ENCODE data around the gene THRB. TPM values are rescaled to one million over a fixed set of nuclear protein-coding genes. Genes with fewer than 3 reads are reported as not detected.

THRB gene
- total RNA-seq, 6 donors from 2014 or later, result 5.5 to 15.2 (median 12.0) TPM

DNA sequence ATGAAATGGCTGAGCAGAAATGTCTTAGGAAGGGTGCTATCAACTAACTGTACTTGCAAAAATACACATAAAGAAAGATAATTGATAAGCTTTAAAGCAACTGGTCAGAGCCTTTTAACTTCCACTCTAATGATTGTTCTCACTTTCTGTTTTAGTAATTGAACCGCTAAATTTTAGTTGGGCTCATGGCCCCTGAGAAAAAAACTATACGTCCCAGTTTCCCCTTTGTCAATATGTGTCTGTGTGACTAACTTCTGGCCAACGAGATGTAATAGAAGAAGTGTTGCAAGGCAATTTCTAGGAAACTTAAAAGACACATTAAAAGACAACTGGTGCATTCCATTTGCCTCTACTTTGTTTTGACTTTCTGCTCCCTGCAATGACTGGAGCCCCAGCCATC lies 325.7 kb downstream of the THRB start:
- WGBS, 2 donors, result 86 to 88% methylated on average over 3 of the region's 3 CpGs
- TF ChIP-seq POLR2AphosphoS5 (IDR thresholded peaks at IDR 0.05), result no peak
- TF ChIP-seq EP300 (IDR thresholded peaks at IDR 0.05), result no peak
- TF ChIP-seq, protein P1, sequence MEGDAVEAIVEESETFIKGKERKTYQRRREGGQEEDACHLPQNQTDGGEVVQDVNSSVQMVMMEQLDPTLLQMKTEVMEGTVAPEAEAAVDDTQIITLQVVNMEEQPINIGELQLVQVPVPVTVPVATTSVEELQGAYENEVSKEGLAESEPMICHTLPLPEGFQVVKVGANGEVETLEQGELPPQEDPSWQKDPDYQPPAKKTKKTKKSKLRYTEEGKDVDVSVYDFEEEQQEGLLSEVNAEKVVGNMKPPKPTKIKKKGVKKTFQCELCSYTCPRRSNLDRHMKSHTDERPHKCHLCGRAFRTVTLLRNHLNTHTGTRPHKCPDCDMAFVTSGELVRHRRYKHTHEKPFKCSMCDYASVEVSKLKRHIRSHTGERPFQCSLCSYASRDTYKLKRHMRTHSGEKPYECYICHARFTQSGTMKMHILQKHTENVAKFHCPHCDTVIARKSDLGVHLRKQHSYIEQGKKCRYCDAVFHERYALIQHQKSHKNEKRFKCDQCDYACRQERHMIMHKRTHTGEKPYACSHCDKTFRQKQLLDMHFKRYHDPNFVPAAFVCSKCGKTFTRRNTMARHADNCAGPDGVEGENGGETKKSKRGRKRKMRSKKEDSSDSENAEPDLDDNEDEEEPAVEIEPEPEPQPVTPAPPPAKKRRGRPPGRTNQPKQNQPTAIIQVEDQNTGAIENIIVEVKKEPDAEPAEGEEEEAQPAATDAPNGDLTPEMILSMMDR (IDR thresholded peaks at IDR 0.05), result no peak
- no peak for TF ChIP-seq POLR2A (IDR thresholded peaks at IDR 0.05)
- no peak for ATAC-seq (ENCODE audit: low FRiP score in 2 of 2)

DNA sequence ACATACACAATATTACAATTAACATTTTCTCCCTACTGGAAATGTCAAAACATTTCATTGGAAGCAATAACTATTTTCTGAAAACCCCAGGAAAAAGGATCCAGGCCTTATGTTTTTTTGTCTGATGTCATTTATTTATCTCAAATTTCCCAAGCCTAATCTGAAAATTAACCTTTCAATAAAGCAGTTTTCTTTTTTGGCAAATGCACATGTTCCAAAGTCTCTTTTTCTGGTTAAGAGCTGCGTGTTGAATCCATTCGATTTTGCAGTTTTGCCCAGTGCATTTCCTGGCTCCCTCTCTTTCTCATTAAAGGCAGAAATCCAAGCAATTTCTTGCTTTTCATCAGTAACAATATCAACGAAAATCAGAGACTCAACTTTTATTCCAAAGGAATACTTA lies 327.2 kb downstream of the THRB start:
- ATAC-seq (ENCODE audit: low FRiP score in 2 of 2), result no peak

More for the DNA sequence above, 325.7 kb downstream of the THRB start:
- Histone ChIP-seq H3K36me3 (no peaks in the 10 kb centered on the region), H3K9me3 (no peaks in the 10 kb centered on the region), H3K4me1 (peaks cover 0 to 5% (median 0%) of the 10 kb centered on the region in 4 donors), H3K27me3 (no peaks in the 10 kb centered on the region), H3K27ac (no peak overlapping the region), H3K4me3 (no peak overlapping the region)
- DNase-seq, result no peak

DNA sequence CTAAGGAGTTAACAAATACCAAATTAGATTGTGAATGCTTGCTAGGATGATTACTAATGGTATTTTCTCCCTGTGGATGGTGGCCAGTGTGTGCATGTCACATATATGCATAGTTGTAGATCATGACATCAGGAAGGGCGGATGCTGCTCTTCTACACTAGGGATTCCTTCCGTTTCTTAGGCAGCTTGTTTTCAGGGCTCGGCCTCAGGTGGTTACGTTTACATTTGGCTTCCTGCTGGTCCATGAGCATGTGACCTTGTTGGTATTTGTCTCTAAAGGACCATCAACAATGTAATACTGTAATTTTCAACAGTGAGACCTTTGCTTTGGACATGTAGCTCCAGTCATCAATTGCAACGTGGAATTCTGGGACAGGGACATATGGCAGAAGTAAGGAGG lies 328.1 kb downstream of the THRB start:
- no peak for TF ChIP-seq POLR2AphosphoS5 (IDR thresholded peaks at IDR 0.05)
- TF ChIP-seq, protein P1 (IDR thresholded peaks at IDR 0.05), result no peak
- no peak for TF ChIP-seq EP300 (IDR thresholded peaks at IDR 0.05)
- TF ChIP-seq POLR2A (IDR thresholded peaks at IDR 0.05), result no peak
- Histone ChIP-seq H3K4me1 (peaks cover 0 to 11% (median 6%) of the 10 kb centered on the region in 4 donors), H3K27ac (no peak overlapping the region), H3K9me3 (no peaks in the 10 kb centered on the region), H3K27me3 (no peaks in the 10 kb centered on the region), H3K36me3 (no peaks in the 10 kb centered on the region), H3K4me3 (no peak overlapping the region)
- DNase-seq (no peak), ATAC-seq (ENCODE audit: low FRiP score in 2 of 2) (no peak)
- WGBS, 2 donors, result 79 to 81% methylated on average over 5 of the region's 5 CpGs

More for the DNA sequence above, 327.2 kb downstream of the THRB start:
- TF ChIP-seq, protein P1 (IDR thresholded peaks at IDR 0.05), result no peak
- TF ChIP-seq EP300 (IDR thresholded peaks at IDR 0.05), result no peak
- no peak for TF ChIP-seq POLR2A (IDR thresholded peaks at IDR 0.05)
- no peak for TF ChIP-seq POLR2AphosphoS5 (IDR thresholded peaks at IDR 0.05)
- WGBS, 2 donors, result 72 to 77% methylated on average over 3 of the region's 3 CpGs
- H3K27ac ChIP-seq, result no peak overlapping the region
- no peaks in the 10 kb centered on the region for H3K27me3 ChIP-seq
- DNase-seq, result no peak
- H3K4me3 ChIP-seq, result no peak overlapping the region
- no peaks in the 10 kb centered on the region for H3K9me3 ChIP-seq
- no peaks in the 10 kb centered on the region for H3K36me3 ChIP-seq
- peaks cover 0 to 6% (median 0%) of the 10 kb centered on the region in 4 donors for H3K4me1 ChIP-seq

DNA sequence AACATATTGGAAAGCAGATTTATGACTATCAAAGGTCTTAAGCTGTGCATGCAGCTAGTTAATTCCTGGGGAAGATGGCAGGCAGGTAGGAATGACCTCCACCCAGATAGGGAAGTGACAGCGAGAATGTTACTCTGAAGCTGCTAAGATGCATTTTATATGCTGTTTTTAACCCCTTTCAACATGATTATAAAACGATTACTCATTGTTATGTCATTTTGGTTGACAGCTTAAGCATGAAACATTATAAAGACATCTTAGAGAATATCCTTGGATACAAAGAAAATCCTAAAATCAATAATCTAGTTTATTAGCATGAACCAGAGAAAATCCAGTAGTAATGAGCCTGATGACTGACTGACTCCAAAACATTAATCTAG lies 329.1 kb downstream of the THRB start:
- 83 to 90% methylated on average over 2 of the region's 2 CpGs for WGBS, 2 donors
- ATAC-seq (ENCODE audit: low FRiP score in 2 of 2), result no peak

More for the DNA sequence above, 329.1 kb downstream of the THRB start:
- DNase-seq, result no peak
- Histone ChIP-seq H3K4me3 (no peak overlapping the region), H3K27me3 (no peaks in the 10 kb centered on the region), H3K4me1 (peaks cover 3 to 11% (median 6%) of the 10 kb centered on the region in 4 donors), H3K27ac (no peak overlapping the region), H3K36me3 (no peaks in the 10 kb centered on the region), H3K9me3 (no peaks in the 10 kb centered on the region)
- no peak for TF ChIP-seq EP300 (IDR thresholded peaks at IDR 0.05)
- TF ChIP-seq POLR2A (IDR thresholded peaks at IDR 0.05), result no peak
- TF ChIP-seq, protein P1 (IDR thresholded peaks at IDR 0.05), result no peak
- no peak for TF ChIP-seq POLR2AphosphoS5 (IDR thresholded peaks at IDR 0.05)

All from upper lobe of left lung (tissue), 6 donors.